Brain microvascular endothelial cell (primary cell): ENCODE results near the gene MBIP.

Experiments used
- DNase-seq: peaks from one replicate; pipeline ENCODE4 v3.0.0-alpha.2; 2020
- H3K27ac ChIP-seq: fragments of 250-450 bp; sonication (Bioruptor Pico); 2 replicates; pipeline ENCODE4 v1.5.1; 2020; ENCODE audit warnings: mild to moderate bottlenecking, moderate library complexity
- H3K27me3 ChIP-seq: fragments of 250-450 bp; sonication (Bioruptor Pico); replicated peaks from 2 replicates; pipeline ENCODE4 v1.5.1; 2020; ENCODE audit warnings: mild to moderate bottlenecking
- H3K36me3 ChIP-seq: fragments of 250-450 bp; sonication (Bioruptor Pico); replicated peaks from 2 replicates; pipeline ENCODE4 v1.5.1; 2020; ENCODE audit warnings: mild to moderate bottlenecking
- H3K4me3 ChIP-seq: 2 replicates; pipeline ENCODE4 v1.5.1; 2011; ENCODE audit warnings: low read depth, mild to moderate bottlenecking, control low read depth, low read length, moderate library complexity
- in situ Hi-C: cut with HindIII; loops from 2 replicates; pipeline ENCODE4 v1.10.0; 2017; ENCODE audit warnings: low sequenced_read_pairs, low pct_ligation_motif_present
- TF ChIP-seq, protein P1 (sequence below): IDR thresholded peaks from 2 replicates; pipeline ENCODE4 v1.5.1; 2011; ENCODE audit warnings: low read depth, mild to moderate bottlenecking, moderate library complexity, low read length, control low read depth, inconsistent platforms; ENCODE audit errors: missing control alignments

Gene MBIP

DNA sequence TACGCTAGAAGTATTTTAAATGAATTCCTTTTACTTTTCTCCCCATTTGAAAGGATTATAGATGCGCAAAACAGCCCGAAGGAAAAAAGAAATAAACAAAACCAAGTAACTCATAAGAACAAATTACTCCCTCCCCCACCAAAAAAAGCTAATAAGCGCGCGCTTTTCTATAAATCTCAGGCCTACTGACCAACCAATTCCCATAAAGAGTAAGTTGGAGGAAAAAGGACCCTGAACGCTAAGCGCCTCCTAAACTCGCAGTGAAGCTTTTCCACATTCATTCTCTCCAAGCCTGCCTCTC, 588 bp downstream of the MBIP start:
- in situ Hi-C loops, result no loop called here
- TF ChIP-seq, protein P1, sequence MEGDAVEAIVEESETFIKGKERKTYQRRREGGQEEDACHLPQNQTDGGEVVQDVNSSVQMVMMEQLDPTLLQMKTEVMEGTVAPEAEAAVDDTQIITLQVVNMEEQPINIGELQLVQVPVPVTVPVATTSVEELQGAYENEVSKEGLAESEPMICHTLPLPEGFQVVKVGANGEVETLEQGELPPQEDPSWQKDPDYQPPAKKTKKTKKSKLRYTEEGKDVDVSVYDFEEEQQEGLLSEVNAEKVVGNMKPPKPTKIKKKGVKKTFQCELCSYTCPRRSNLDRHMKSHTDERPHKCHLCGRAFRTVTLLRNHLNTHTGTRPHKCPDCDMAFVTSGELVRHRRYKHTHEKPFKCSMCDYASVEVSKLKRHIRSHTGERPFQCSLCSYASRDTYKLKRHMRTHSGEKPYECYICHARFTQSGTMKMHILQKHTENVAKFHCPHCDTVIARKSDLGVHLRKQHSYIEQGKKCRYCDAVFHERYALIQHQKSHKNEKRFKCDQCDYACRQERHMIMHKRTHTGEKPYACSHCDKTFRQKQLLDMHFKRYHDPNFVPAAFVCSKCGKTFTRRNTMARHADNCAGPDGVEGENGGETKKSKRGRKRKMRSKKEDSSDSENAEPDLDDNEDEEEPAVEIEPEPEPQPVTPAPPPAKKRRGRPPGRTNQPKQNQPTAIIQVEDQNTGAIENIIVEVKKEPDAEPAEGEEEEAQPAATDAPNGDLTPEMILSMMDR, result no peak
- H3K27ac ChIP-seq, result peak overlapping the region; percentile 74
- H3K27me3 ChIP-seq, result no peaks in the 10 kb centered on the region
- DNase-seq, result no peak
- peak overlapping the region; percentile 91 for H3K4me3 ChIP-seq
- H3K36me3 ChIP-seq, result no peaks in the 10 kb centered on the region

DNA sequence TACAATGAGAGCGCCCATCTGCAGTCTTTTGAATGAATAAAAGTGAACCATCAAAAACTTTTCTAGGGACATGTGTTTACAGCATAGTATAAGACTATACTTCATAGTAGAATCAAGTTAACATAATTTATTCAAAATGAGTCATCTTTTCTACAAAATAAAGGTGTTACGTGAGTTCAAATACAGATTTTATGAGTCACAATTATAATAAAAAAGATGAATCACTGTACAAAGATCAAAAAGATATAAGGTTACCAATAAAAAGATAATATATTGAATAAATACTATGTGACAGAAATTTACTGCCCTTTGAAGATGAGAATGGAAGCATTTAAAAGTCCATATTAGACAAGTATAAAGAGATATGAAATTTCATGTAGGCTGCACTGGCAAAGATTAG, 2.8 kb downstream of the MBIP start:
- H3K27ac ChIP-seq, result no peak overlapping the region
- TF ChIP-seq, protein P1, result no peak
- H3K4me3 ChIP-seq, result no peak overlapping the region
- no peaks in the 10 kb centered on the region for H3K27me3 ChIP-seq
- DNase-seq, result no peak
- in situ Hi-C loops, result no loop called here
- peaks cover 5% of the 10 kb centered on the region for H3K36me3 ChIP-seq

DNA sequence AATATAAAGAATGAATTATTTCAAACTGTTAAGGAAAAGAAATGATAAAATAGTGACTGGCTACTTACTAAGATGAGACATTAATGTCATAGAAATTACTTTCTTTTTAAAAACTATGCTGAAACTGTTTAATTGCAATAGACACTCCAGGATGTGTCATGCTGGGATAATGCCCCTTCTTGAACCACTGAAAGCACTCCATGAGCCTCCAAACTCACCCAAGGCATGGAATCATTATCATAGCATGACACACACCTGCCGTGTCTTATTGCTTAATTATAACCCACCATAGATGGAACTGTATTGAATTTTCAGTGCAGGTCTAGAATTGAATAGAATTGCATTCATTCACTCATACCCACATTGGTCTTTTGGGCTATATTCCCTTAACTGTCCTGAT, 4.3 kb downstream of the MBIP start:
- DNase-seq, result no peak
- TF ChIP-seq, protein P1, result no peak
- Histone ChIP-seq H3K27me3 (no peaks in the 10 kb centered on the region), H3K4me3 (no peak overlapping the region), H3K36me3 (peaks cover 9% of the 10 kb centered on the region), H3K27ac (no peak overlapping the region)
- in situ Hi-C loops, result no loop called here

DNA sequence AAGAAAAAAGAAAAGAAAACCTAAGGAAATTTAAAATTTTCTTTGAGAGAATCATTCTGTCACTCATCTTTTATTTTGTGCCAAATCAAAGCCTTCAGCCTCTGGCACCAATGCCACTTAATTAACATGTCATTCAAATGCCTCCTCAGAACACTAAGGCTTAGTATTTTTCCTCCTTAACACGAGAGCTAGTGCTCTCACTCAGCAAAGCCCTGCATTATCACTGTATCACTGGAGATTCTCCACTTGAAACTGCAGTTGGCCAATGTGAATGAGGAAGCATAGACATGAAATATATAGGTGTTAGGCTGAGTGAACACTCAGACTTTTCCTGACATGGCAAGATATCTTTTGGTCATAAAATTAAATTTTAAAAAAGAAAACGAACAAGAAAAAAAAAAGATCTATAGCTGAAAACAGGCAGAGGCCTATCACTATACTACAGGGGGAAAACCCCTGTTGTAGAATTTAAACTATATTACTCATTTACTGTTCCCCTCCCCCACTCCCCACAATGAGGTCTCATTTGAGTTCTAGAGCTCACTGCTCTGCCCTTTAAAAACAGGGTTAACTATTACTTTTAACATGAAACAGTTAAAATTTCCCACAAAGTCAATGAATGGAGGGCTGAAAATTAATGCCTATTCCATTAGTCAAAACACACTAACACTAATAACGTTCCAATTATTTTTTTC, 5.1 kb downstream of the MBIP start:
- no peak for DNase-seq
- H3K36me3 ChIP-seq, result peaks cover 14% of the 10 kb centered on the region
- in situ Hi-C loops, result no loop called here
- TF ChIP-seq, protein P1, result no peak
- no peak overlapping the region for H3K4me3 ChIP-seq
- H3K27me3 ChIP-seq, result no peaks in the 10 kb centered on the region
- H3K27ac ChIP-seq, result no peak overlapping the region

DNA sequence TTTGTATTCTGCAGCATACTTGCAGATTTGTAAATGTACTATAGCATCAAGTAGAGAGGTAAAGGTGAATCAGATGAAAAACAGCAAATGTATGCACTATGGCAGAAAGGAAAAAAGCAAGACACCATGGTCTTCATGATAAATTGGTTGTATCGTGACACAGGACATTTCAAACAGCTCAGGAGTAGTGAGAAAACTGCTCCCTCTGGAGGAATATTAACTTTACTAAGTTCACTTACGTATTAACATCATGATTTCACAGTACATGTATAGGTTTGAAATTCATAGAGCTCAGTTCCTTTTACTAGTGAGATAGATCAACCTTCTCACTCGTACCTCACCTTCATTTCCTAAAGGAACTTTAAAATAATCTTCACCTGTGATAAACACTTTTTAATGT, 6.5 kb downstream of the MBIP start:
- H3K4me3 ChIP-seq, result no peak overlapping the region
- DNase-seq, result no peak
- peaks cover 19% of the 10 kb centered on the region for H3K36me3 ChIP-seq
- H3K27me3 ChIP-seq, result no peaks in the 10 kb centered on the region
- in situ Hi-C loops, result no loop called here
- TF ChIP-seq, protein P1, result no peak
- H3K27ac ChIP-seq, result no peak overlapping the region

DNA sequence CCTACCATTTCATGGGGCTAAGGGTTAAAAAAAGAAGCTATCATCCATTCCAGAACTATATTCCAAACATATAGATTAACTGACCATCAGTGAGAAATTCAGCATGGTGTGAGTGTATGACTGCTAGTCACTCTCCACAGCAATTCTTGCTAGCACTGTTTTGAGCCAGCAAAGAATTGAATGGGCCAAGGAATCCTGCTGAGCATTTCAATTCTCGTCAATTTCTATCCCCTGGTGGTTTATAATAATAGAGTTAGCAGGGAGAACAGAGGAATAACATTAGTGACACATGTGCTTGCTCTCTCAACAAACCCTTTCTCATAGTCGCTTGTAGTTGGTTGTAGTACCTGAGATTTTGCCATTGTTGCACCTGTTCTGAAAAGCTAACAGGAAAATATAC, 7.2 kb downstream of the MBIP start:
- peaks cover 19% of the 10 kb centered on the region for H3K36me3 ChIP-seq
- TF ChIP-seq, protein P1, result no peak
- H3K4me3 ChIP-seq, result no peak overlapping the region
- in situ Hi-C loops, result no loop called here
- H3K27ac ChIP-seq, result no peak overlapping the region
- no peak for DNase-seq
- no peaks in the 10 kb centered on the region for H3K27me3 ChIP-seq
